Measurements from ENCODE around the gene NAA10. TPM values are rescaled to one million over a fixed set of nuclear protein-coding genes. Genes with fewer than 3 reads are reported as not detected.
A peak's percentile ranks its signal among the peaks of the same experiment; 100 is the strongest.

NAA10 gene
- total and polyA plus RNA-seq, 4 donors, result 33.1 to 146 (median 104) TPM

DNA sequence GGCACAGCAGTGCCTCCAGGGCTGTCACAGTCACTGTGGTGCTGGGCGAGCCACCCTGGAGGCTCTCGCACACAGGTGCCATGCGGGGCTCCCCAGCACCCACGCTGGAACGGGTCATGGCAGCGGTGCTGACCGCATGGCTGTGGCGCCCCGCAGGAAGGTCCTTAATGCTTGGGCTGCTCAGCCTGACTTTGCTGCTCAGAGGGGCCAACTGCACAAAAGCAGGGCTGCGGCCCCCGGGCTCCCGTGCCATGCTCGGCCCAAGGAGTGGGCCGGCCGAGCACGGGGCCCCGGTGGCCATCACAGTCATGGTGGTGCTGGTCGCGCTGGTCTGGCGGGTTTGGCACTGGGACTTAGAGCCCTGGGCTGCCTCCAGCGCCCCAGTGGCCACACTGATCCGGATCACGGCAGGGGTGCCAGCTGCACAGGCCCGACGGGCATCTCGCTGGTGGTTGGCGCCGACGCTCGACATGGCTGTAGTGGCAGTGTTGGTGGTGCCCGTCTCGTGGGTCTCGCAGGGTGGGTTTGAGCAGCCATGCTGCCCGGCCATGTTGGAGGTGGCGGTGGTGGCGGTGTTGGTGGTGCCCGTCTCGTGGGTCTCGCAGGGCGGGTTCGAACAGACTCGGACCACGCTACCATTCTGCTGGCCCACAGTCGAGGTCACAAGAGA lies 19.9 kb upstream of the NAA10 start:
- WGBS, 2 donors, result 96% methylated on average over 12 to 44 of the region's 44 CpGs
- no peak for TF ChIP-seq CTCF (IDR thresholded peaks at IDR 0.05; ENCODE audit: control extremely low read depth, extremely low read depth)
- Histone ChIP-seq H3K36me3 (ENCODE audit: control insufficient read depth in 4 of 4, insufficient read depth in 4 of 4, low read length in 4 of 4) (peaks cover 20 to 89% (median 46%) of the 10 kb centered on the region in 4 donors), H3K9me3 (ENCODE audit: control insufficient read depth in 4 of 4, insufficient read depth in 3 of 4, low read length in 3 of 4) (peaks cover 0 to 2% (median 0%) of the 10 kb centered on the region in 4 donors), H3K4me1 (ENCODE audit: control insufficient read depth in 5 of 5, insufficient read depth in 5 of 5, low read length in 5 of 5) (peaks cover 0 to 4% (median 2%) of the 10 kb centered on the region in 5 donors), H3K27me3 (ENCODE audit: control insufficient read depth in 3 of 3, insufficient read depth in 3 of 3, low read length in 2 of 3) (no peaks in the 10 kb centered on the region), H3K9ac (ENCODE audit: insufficient read depth in 1 of 2, low read length in 2 of 2) (no peak overlapping the region), H3K27ac (ENCODE audit: low read depth in 1 of 2, low read length in 1 of 2) (no peak overlapping the region), H3K4me3 (no peak overlapping the region)
- DNase-seq (no peak), ATAC-seq (ENCODE audit: insufficient read depth, low FRiP score) (no peak)

DNA sequence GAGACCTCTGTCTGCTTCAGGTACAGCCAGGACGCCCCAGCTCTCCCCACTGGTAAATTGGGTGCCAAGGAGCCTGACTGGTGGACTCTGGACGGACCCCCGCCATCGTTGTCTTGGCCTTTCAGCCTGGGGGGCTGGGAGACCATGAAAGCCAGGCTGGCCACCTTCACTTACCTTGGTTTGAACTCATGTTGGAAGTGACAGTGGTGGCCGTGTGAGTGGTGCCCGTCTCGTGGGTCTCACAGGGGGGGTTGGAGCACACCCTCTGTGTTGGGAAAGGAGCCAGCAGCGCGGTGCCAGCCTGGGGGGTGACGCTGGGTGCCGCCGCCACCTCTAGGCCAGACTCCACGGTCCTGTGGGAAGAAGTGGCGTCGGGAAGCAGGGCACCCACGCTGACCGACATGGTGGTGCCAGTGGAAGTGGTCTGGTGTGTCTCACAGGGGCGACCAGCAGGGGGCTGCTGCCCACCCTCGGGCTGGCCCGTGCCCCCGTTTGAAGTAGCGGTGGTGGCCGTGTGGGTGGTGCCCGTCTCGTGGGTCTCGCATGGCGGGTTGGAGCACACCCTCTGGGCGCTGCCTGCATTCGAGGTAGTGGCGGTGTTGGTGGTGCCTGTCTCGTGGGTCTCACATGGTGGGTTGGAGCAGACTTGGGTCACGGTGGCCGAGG lies 19.2 kb upstream of the NAA10 start:
- Histone ChIP-seq H3K9ac (ENCODE audit: insufficient read depth in 1 of 2, low read length in 2 of 2) (no peak overlapping the region), H3K4me3 (no peak overlapping the region), H3K4me1 (ENCODE audit: control insufficient read depth in 5 of 5, insufficient read depth in 5 of 5, low read length in 5 of 5) (peaks cover 0 to 8% (median 3%) of the 10 kb centered on the region in 5 donors), H3K27me3 (ENCODE audit: control insufficient read depth in 3 of 3, insufficient read depth in 3 of 3, low read length in 2 of 3) (no peaks in the 10 kb centered on the region), H3K27ac (ENCODE audit: low read depth in 1 of 2, low read length in 1 of 2) (no peak overlapping the region), H3K9me3 (ENCODE audit: control insufficient read depth in 4 of 4, insufficient read depth in 3 of 4, low read length in 3 of 4) (peaks cover 0 to 2% (median 0%) of the 10 kb centered on the region in 4 donors), H3K36me3 (ENCODE audit: control insufficient read depth in 4 of 4, insufficient read depth in 4 of 4, low read length in 4 of 4) (peaks cover 16 to 86% (median 45%) of the 10 kb centered on the region in 4 donors)
- WGBS, 2 donors, result 78 to 89% methylated on average over 25 to 33 of the region's 33 CpGs
- DNase-seq (no peak), ATAC-seq (ENCODE audit: insufficient read depth, low FRiP score) (no peak)
- TF ChIP-seq CTCF (IDR thresholded peaks at IDR 0.05; ENCODE audit: control extremely low read depth, extremely low read depth), result no peak

GRCh38 chrX:153953342-153953830 lies 18.5 kb upstream of the NAA10 start:
- DNase-seq (peak; percentile 65 to 81 (median 73)), ATAC-seq (ENCODE audit: insufficient read depth, low FRiP score) (peak; percentile 68)
- peak; percentile 94 for TF ChIP-seq CTCF (IDR thresholded peaks at IDR 0.05; ENCODE audit: control extremely low read depth, extremely low read depth)
- Histone ChIP-seq H3K4me3 (no peak overlapping the region), H3K27ac (ENCODE audit: low read depth in 1 of 2, low read length in 1 of 2) (peak overlapping the region in 1 of 2 donors; percentile 24), H3K9ac (ENCODE audit: insufficient read depth in 1 of 2, low read length in 2 of 2) (no peak overlapping the region), H3K9me3 (ENCODE audit: control insufficient read depth in 4 of 4, insufficient read depth in 3 of 4, low read length in 3 of 4) (peaks cover 0 to 2% (median 0%) of the 10 kb centered on the region in 4 donors), H3K36me3 (ENCODE audit: control insufficient read depth in 4 of 4, insufficient read depth in 4 of 4, low read length in 4 of 4) (peaks cover 16 to 81% (median 41%) of the 10 kb centered on the region in 4 donors), H3K27me3 (ENCODE audit: control insufficient read depth in 3 of 3, insufficient read depth in 3 of 3, low read length in 2 of 3) (no peaks in the 10 kb centered on the region), H3K4me1 (ENCODE audit: control insufficient read depth in 5 of 5, insufficient read depth in 5 of 5, low read length in 5 of 5) (peaks cover 0 to 8% (median 3%) of the 10 kb centered on the region in 5 donors)
- 19 to 35% methylated on average over 22 to 33 of the region's 33 CpGs for WGBS, 2 donors

All from lung (tissue), 12 donors.